Panc1 (cell line): ENCODE results near the gene PTDSS2. TPM values are rescaled to one million over a fixed set of nuclear protein-coding genes. Genes with fewer than 3 reads are reported as not detected.

Experiments used
- ATAC-seq: fragments of 200-7000 bp; cut with Tn5 transposase; 2 replicates; pipeline ENCODE4 v1.9.1; 2020; ENCODE audit warnings: mild to moderate bottlenecking, moderate library complexity
- BruUV-seq: library from RNA; stranded (reverse); fragments of 400-500 nt; replicated peaks from 2 replicates; lab custom pipeline; 2021; lab: Mats Ljungman, UMichigan
- CTCF ChIA-PET: fragments of 300-600 bp; sonication (Branson Sonifier 250); formaldehyde crosslinking; loops from one replicate; lab custom pipeline; 2022; ENCODE audit warnings: antibody characterized with exemption; lab: Charles Lee
- POLR2A ChIA-PET: fragments of 300-600 bp; sonication (Branson Sonifier 250); formaldehyde crosslinking; loops from one replicate; lab custom pipeline; 2022; ENCODE audit warnings: antibody characterized with exemption; lab: Charles Lee
- DNase-seq: peaks from one replicate; pipeline ENCODE4 v3.0.0-alpha.2; 2010; ENCODE audit warnings: low read depth, low spot score
- H3K27ac ChIP-seq: 2 replicates; pipeline ENCODE4 v1.5.1; 2011; ENCODE audit warnings: mild to moderate bottlenecking, low read length, inconsistent platforms
- H3K27me3 ChIP-seq: fragments of 200-500 bp; sonication (Bioruptor generic); 2 replicates; pipeline ENCODE4 v1.6.0; 2014; ENCODE audit warnings: low read length, inconsistent platforms; ENCODE audit not compliant: control insufficient read depth, insufficient read depth
- H3K36me3 ChIP-seq: fragments of 200-500 bp; sonication (Bioruptor generic); 2 replicates; pipeline ENCODE4 v1.5.1; 2014; ENCODE audit warnings: inconsistent platforms, mild to moderate bottlenecking, low read length, moderate library complexity; ENCODE audit not compliant: control insufficient read depth, insufficient read depth
- H3K4me1 ChIP-seq: 2 replicates; pipeline ENCODE4 v1.5.1; 2011; ENCODE audit warnings: inconsistent platforms, mild to moderate bottlenecking, low read length, moderate library complexity; ENCODE audit not compliant: control insufficient read depth, insufficient read depth
- H3K4me3 ChIP-seq, 2 experiments: 2 replicates each; pipeline ENCODE4 v1.5.1; 2011 to 2012; ENCODE audit warnings: low read depth in 2 of 2, low read length in 2 of 2, mild to moderate bottlenecking in 2 of 2, inconsistent platforms in 1 of 2, moderate library complexity in 1 of 2
- H3K9me3 ChIP-seq: fragments of 200-500 bp; sonication (Bioruptor generic); 2 replicates; pipeline ENCODE4 v1.5.1; 2014; ENCODE audit warnings: low read depth, mild to moderate bottlenecking, inconsistent platforms, low read length, moderate library complexity; ENCODE audit not compliant: control insufficient read depth, insufficient read depth
- POLR2AphosphoS5 ChIP-seq: IDR thresholded peaks from 2 replicates; pipeline ENCODE4 v1.6.1; 2012; ENCODE audit warnings: mild to moderate bottlenecking, low read depth, low read length, moderate library complexity
- SIN3A ChIP-seq: IDR thresholded peaks from 2 replicates; pipeline ENCODE4 v1.6.1; 2012; ENCODE audit warnings: low read depth, mild to moderate bottlenecking, low read length, moderate library complexity, borderline replicate concordance; ENCODE audit not compliant: insufficient read depth
- TCF7L2 ChIP-seq: IDR thresholded peaks from 2 replicates; pipeline ENCODE4 v1.6.1; 2011; ENCODE audit warnings: mild to moderate bottlenecking, low read depth, low read length, inconsistent platforms
- in situ Hi-C: cut with HindIII; loops from 2 replicates; pipeline ENCODE4 v1.10.0; 2016; ENCODE audit warnings: low sequenced_read_pairs, low pct_unique_long_range_greater_than_20kb
- intact Hi-C: fragments of 100-400 bp; cut with micrococcal nuclease; formaldehyde crosslinking; loops from one replicate; pipeline ENCODE4 v1.10.0; 2022; ENCODE audit not compliant: unreplicated experiment
- total RNA-seq: library from RNA; stranded (reverse); gene quantifications from one replicate; pipeline ENCODE4 v1.2.1, GENCODE V29; 2021; ENCODE audit not compliant: unreplicated experiment
- TF ChIP-seq, protein P1 (sequence below), 2 experiments: IDR thresholded peaks; 2 replicates each; pipeline ENCODE4 v1.6.1; 2011 to 2012; ENCODE audit warnings: low read depth in 2 of 2, control low read depth in 1 of 2, low read length in 1 of 2, mild to moderate bottlenecking in 1 of 2, moderate library complexity in 1 of 2; ENCODE audit not compliant: insufficient read depth in 1 of 2
- TF ChIP-seq, protein P2 (sequence below): fragments of 450-650 bp; IDR thresholded peaks from 2 replicates; pipeline ENCODE4 v1.5.1; 2017; ENCODE audit warnings: mild to moderate bottlenecking

Gene PTDSS2
- total RNA-seq, 1 experiment from 2014 or later: 103 TPM

DNA sequence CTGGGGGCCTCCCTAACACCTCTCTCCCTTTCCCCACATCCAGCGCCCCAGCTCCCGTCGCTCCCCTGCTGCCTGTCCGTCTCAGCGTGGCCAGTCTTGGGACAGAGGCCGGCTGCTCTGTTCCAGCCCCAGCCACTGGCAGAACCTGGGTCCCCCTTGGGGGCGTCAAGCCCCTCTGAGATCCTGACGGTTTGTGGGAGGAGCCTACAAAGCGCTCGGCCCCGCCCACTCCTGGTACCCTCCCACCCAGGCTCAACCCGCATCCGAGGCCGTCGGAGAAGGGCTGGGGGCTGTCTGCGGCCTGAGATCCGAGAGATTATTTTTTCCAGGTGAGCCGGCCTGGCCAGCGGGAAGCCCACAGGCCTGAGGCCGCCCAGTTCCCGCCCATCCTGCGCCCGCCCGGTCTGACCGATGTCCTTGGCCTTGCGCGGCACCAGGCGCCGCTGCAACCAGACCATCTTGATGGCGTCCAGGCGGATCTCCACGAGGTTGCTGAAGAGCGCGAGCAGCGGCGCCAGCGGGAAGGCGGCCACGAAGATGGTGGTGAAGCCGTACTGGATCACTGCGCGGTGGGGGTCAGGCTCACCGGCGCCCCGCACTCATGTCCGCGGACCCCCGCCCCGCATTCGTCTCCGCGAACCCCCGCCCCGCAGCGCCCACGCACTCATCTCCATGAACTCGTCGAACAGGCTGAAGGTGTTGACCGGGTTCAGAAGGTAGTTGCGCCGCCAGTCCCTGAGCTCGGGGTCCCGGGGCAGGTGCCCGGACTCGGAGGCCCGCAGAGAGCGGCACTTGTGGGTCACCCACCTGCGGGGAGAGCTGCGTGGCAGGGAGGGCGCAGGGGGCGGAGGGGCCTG, 29.8 kb upstream of the PTDSS2 start:
- no peak overlapping the region for H3K27ac ChIP-seq
- no TSS peak for BruUV-seq
- no peaks in the 10 kb centered on the region for H3K27me3 ChIP-seq
- CTCF ChIA-PET: no interaction called here
- no peak for DNase-seq
- in situ Hi-C loops (no loop called here), intact Hi-C loops (no loop called here)
- no peaks in the 10 kb centered on the region for H3K36me3 ChIP-seq
- H3K9me3 ChIP-seq: no peaks in the 10 kb centered on the region
- ATAC-seq: no peak
- POLR2A ChIA-PET: no interaction called here
- no peak overlapping the region for H3K4me3 ChIP-seq
- TF ChIP-seq TCF7L2: no peak
- TF ChIP-seq SIN3A: no peak
- TF ChIP-seq, protein P1, sequence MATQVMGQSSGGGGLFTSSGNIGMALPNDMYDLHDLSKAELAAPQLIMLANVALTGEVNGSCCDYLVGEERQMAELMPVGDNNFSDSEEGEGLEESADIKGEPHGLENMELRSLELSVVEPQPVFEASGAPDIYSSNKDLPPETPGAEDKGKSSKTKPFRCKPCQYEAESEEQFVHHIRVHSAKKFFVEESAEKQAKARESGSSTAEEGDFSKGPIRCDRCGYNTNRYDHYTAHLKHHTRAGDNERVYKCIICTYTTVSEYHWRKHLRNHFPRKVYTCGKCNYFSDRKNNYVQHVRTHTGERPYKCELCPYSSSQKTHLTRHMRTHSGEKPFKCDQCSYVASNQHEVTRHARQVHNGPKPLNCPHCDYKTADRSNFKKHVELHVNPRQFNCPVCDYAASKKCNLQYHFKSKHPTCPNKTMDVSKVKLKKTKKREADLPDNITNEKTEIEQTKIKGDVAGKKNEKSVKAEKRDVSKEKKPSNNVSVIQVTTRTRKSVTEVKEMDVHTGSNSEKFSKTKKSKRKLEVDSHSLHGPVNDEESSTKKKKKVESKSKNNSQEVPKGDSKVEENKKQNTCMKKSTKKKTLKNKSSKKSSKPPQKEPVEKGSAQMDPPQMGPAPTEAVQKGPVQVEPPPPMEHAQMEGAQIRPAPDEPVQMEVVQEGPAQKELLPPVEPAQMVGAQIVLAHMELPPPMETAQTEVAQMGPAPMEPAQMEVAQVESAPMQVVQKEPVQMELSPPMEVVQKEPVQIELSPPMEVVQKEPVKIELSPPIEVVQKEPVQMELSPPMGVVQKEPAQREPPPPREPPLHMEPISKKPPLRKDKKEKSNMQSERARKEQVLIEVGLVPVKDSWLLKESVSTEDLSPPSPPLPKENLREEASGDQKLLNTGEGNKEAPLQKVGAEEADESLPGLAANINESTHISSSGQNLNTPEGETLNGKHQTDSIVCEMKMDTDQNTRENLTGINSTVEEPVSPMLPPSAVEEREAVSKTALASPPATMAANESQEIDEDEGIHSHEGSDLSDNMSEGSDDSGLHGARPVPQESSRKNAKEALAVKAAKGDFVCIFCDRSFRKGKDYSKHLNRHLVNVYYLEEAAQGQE (IDR thresholded peaks at IDR 0.05; ENCODE audit: insufficient read depth in 1 of 2, low read depth in 2 of 2, low read length in 1 of 2): no peak
- TF ChIP-seq POLR2AphosphoS5: no peak
- TF ChIP-seq, protein P2, sequence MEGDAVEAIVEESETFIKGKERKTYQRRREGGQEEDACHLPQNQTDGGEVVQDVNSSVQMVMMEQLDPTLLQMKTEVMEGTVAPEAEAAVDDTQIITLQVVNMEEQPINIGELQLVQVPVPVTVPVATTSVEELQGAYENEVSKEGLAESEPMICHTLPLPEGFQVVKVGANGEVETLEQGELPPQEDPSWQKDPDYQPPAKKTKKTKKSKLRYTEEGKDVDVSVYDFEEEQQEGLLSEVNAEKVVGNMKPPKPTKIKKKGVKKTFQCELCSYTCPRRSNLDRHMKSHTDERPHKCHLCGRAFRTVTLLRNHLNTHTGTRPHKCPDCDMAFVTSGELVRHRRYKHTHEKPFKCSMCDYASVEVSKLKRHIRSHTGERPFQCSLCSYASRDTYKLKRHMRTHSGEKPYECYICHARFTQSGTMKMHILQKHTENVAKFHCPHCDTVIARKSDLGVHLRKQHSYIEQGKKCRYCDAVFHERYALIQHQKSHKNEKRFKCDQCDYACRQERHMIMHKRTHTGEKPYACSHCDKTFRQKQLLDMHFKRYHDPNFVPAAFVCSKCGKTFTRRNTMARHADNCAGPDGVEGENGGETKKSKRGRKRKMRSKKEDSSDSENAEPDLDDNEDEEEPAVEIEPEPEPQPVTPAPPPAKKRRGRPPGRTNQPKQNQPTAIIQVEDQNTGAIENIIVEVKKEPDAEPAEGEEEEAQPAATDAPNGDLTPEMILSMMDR: no peak
- H3K4me1 ChIP-seq: peaks cover 22% of the 10 kb centered on the region

DNA sequence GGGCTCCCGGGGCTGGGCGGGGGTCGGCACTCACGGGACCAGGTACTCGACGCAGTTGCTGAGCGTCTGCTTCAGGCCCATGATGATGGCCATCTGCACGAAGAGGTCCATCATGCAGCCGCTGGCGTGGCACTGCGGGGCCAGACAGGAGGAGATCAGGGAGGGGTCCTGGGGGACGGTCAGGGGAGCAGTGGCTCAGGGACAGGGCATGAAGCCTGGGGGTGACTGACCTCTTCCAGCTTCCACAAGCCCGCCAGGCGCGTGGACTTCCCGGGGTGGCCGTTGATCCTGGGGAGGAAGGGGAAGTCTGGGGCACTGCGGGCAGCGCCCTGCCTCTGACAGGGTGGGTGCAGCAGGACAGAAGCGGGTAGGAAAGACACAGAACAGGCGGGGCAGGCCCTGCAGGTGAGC, 29.2 kb upstream of the PTDSS2 start:
- BruUV-seq: no TSS peak
- Histone ChIP-seq H3K4me1 (peaks cover 16% of the 10 kb centered on the region), H3K4me3 (no peak overlapping the region), H3K9me3 (no peaks in the 10 kb centered on the region), H3K27me3 (no peaks in the 10 kb centered on the region), H3K36me3 (no peaks in the 10 kb centered on the region), H3K27ac (no peak overlapping the region)
- POLR2A ChIA-PET: no interaction called here
- ATAC-seq: no peak
- TF ChIP-seq, protein P2: no peak
- TF ChIP-seq, protein P1 (IDR thresholded peaks at IDR 0.05; ENCODE audit: insufficient read depth in 1 of 2, low read depth in 2 of 2, low read length in 1 of 2): no peak
- TF ChIP-seq TCF7L2 (no peak), POLR2AphosphoS5 (no peak), SIN3A (no peak)
- no peak for DNase-seq
- CTCF ChIA-PET: no interaction called here
- intact Hi-C loops: no loop called here
- in situ Hi-C loops: no loop called here
